Activated CD4-positive, CD25-positive, alpha-beta regulatory T cell (primary cell): ENCODE measurements around the gene ALDH8A1.
"Not testable (repeated sequence)": the region's sequence is repeated elsewhere in the genome, so short reads cannot be mapped to it uniquely, and the experiment has no call there.

Experiments used
- DNase-seq, 4 experiments: peaks; one replicate each; lab custom pipeline; 2025; lab: John Stamatoyannopoulos, UW

Gene ALDH8A1

DNA sequence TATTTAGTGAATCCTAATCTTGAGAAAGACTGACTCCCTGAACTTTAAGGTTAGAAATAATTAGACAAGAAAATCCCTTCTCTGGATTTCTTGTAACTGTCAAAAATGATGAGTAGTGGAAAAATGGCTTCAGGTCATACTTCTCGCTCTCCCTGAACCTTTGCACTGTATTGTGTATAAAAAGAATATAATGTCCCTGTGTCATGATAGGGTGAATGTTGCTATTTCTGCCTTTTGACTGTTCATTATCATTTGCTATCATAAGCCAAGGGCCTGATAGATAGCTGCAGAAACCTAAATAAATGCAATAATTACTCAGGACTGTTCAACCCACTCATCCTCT lies 39.3 kb downstream of the ALDH8A1 start:
- DNase-seq = no peak

DNA sequence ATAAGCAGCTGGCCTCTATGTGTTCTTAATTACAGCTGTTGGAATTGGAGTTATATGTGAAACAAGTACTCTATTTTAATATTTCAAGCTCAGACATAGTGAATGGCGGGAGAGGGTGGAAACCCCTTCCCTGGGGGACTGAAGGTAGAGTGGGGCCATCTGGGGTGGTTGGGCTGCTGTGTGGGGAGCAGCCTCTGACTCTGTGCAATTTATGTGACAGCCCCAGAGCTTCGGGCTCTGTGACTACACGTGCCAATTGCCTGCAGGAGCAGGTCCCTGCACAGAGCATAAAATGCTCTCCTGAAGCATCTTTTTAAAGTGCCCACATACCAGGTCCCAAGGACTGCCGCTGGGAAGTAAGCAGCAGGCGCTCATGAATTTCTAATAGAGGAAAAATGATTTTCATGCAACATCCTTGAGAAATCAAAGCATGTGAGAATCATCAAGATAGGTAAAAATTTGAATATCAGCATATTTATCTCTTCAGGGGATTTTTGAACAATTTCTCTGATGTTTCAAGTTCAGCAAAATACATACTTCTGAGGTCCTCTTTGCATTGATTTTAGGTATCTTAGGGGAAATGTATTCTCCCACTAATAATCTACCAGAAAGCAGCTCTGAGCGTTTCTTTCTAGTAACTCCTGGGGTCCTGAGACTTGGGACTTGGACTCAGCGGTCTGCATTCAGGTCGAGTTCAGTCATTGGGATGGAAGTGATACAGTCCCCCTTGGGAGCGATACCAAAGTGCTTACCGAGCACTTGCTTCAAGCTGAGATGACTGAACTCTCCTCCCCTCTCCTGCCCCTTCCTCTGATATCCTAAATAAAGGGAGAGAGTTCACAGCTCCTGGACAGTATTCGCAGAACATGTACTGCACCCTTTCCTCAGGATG lies 40.0 kb downstream of the ALDH8A1 start:
- DNase-seq = no peak

DNA sequence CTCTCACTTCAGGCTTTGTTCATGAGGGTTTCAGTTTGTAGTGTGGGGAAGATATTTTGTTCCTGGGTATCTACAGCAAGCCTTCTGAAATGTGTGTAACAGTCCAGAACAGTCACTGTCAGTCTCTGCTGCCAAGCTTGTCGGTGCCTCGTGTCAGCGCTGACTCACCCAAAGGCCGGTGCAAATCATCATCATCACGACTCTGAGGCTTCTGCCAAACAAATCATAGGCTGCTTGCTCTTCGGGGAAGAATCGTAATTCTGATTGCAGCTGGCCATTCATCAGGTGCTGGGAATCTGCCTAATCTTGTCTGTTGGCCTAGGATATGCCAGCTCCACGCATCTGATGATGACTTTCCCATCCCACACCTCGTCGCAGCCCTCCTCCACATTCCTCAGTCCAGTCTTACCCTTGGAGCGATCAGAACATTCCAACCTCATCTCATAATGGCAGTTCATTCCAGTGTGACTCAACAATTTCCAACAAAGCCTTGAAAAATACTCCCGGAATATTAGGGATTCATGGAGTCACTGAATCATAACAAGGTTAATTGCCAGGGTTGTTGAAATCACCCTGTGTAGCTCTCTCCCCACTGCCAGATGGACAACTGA lies 40.9 kb downstream of the ALDH8A1 start:
- no peak for DNase-seq

DNA sequence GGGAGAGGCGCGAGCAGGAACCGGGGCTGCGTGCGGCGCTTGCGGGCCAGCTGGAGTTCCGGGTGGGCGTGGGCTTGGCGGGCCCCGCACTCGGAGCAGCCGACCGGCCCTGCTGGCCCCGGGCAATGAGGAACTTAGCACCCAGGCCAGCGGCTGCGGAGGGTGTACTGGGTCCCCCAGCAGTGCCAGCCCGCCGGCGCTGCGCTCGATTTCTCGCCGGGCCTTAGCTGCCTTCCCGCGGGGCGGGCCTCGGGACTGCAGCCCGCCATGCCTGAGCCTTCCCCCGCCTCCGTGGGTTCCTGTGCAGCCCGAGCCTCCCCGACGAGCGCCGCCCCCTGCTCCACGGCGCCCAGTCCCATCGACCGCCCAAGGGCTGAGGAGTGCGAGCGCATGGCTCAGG lies 45.2 kb downstream of the ALDH8A1 start:
- DNase-seq = not testable (repeated sequence)

DNA sequence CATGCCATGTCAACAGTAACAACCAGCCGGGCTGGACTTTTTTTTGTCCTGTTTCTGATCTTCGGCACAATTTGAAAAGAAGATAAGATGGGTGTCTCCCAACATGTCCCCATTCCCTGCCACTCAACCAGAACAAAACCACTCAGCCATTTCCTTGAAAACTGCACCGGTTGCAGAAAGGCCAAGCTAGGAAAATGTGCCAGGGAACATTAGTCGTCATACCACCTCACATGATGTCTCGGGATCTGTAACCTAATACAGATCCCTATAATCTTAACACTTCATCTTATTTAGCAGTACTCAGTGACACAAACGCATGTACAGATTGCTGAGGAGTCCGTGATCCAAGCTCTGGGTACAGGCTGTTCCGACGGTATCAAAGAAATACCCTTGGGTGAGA lies 46.5 kb downstream of the ALDH8A1 start:
- no peak for DNase-seq

DNA sequence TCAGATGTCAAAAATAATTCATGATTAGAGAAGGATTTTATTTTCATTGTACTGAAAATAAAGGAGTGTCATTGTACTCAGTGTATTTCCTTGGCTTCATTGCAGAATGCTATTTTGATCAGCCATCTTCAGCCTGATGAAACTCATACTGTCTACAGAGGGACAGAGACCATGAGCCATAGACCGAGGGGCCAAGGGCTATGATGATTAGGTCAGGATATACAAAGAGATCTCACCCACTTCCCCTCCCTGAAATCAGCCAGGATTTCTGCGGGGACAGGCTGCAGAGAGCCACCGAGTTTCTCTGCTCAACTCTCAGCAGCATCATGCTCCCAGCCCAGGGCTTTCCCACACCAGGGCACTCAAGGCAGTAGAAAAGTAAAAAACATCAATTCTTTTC lies 47.0 kb downstream of the ALDH8A1 start:
- no peak for DNase-seq

DNA sequence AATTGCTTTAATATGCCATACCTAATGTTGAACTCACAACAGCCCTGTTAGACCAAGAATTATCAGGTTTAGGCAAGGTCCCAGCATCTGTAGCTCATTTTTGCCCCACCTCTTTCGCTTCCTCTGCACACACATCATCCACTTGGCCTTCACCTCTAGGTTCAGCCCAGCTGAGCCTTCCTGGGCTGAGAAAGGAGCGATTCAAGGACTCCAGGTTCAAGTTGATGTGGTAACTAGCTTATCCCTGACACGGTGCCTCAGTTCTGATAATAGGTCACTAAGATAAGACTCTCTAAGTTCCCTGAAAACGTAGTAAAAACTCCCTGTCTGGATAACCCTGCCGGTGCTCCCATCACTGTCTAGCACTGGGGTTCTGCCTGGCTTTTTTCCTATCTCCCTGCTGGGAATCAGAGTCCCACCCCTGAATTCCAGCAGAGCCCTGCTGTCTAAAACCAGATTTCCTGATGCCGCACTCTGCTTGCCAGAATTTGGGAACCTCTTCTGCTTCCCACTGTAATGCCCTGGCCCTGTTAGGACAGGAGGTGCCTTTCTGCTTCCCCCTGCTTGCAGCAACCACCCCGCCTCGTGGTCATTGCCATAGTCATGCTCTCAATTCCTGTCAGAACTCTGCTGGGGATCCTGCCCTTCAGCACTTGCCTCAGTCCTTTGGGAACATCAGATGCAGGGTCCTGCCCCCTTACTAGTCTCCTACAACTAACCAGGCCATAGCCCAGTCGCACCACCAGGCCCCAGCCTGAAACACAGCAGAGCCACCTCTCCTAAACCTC lies 47.6 kb downstream of the ALDH8A1 start:
- DNase-seq = no peak

DNA sequence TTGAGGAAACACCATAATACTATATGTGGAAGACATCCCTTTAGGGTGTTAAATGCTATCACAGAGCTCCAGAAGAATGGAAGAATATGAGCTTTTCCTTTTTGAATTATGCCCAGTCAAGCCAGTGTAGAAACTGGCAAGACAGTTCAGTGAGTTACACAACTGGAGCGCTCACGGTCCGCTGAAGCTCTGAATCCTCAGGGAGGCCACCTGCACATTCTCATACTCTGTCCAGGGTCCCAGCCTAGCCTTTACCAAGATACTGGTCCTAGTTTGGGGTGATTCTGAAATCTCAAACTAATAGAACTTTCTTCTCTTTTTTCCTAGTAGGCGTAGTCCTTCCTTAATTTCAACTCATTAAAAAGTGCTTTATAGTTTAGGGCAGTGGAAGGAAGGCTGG lies 51.3 kb downstream of the ALDH8A1 start:
- DNase-seq = no peak

DNA sequence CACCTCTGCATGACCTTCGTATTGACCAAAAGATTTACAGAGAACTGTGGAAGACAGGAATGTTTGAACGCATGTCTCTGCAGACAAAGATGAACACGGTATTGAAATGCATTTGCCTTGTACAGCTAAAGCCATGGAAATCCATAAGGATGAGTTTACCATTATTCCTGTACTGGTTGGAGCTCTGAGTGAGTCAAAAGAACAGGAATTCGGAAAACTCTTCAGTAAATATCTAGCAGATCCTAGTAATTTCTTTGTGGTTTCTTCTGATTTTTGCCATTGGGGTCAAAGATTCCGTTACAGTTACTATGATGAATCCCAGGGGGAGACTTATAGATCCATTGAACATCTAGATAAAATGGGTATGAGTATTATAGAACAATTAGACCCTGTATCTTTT lies 51.7 kb downstream of the ALDH8A1 start:
- DNase-seq = not testable (repeated sequence)

DNA sequence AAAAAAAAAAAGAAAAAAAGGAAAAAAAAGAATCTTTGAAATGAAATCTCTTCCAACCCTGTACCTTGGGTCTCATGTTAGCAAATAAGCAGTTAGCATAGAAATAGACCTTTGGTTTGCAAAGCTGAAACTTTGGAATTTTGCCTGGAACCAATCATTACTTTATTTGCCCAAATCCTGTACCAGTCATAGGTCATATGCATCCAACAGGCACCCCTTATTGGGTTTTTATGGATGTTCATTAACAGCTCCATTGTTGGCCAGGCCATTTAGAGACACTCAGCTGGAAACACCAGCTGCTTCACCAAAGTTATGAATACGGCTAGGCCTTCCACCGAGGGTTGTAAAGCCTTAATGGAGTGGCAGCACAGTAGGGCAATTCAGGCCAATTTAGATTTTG lies 53.0 kb downstream of the ALDH8A1 start:
- no peak for DNase-seq

DNA sequence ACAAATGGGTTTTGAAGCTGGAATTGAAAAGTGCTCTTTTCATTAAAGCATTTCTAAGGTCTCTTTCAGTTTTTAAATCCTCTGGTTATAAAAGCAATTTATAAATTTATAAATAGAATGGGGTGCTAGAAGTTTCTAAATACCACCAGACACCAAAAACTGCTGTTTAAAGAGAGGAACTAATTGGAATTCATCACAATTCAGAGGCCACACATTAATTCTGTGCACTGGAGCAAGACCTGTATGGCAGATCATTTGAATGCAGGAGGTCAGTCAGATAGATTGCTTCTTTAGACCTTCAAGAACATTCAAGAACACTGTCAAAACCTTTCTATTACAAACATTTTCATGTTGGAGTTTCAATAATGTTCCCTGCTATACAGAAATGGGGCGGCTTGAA lies 55.1 kb downstream of the ALDH8A1 start:
- no peak for DNase-seq

DNA sequence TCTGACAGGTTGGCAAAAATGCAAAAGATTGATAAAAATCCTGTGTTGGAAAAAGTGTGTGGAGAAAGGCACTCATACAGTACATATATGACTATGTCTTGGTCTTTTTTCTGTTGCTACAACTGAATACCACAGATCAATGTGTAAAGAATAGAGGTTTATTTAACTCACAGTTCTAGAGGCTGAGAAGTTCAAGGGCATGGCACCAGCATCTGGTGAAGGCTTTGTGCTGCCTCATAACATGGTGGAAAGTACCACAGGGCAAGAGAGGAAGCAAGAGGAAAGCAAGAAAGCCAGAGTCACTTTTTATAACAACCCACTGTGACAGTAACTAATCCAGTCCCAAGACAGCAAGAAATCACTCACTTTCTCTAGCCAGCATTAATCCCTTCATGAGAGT lies 57.5 kb downstream of the ALDH8A1 start:
- DNase-seq = no peak

DNA sequence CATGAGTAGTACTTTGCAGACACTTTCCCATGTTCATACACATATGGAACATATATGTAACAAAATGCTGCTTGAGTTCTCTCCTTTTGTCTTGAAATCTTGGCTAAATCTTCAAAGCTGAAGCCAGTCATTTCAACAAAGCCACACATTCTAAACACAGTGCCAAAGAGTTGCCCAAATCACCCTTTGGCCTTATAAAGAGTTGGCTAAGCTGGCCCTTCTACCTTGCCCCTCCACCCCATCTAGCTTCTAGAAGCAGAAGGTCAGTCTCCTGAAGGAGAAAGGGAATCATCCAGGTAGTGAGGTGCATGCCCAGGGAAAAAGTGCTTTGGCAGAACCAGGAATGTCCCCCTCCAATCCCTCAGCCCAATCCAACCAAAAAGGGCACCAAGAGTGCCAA lies 58.3 kb downstream of the ALDH8A1 start:
- DNase-seq = no peak

DNA sequence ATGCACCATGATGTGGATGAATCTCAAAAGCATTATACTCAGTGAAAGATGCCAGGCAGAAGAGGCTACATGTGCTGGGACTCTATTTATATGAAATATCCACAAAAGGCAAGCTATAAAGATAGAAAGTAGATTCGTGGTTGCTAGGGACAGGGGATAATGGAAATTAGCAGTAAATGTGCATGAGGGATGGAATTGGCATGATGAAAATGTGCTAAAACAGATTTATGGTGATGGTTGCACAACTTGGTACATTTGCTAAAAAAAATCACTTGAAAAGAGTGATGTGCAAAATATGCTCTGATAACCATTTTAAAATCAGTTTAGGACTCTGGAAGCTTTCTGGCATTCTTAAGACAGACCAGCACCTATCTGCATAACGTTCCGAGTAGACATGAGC lies 61.6 kb downstream of the ALDH8A1 start:
- DNase-seq = no peak

DNA sequence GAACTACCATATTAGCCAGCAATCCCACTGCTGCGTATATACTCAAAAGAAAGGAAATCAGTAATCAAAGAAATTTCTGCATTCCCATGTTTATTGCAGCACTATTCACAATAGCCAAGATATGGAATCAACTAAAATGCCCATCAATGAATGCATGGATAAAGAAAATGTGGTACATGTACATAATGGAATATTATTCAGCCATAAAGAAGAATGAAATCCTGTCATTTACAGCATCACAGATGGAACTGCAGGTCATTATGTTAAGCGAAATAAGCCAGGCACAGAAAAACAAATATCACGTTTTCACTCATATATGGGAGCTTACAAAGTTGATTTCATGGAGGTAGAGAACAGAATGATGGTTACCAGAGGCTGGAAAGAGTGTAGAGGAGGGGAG lies 65.1 kb downstream of the ALDH8A1 start:
- DNase-seq = no peak

DNA sequence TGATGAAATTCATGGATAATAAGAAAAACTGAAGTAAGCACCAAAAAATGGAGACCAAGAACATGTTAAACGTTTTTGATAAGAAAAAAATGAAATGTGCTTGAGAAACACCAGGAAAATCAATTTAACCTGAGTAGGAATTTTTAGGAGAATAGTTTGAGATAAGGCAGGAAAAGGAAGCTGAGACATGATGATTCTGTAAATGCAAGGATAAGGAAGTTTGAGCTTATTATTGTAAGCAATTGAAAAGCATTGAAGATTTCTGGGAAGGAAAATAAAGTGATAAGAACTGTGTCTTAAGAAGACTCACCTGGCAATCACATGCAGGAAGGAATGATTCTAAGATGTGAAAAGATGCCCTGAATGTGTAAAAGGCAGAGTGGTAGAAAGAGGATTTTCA lies 66.6 kb downstream of the ALDH8A1 start:
- no peak for DNase-seq

DNA sequence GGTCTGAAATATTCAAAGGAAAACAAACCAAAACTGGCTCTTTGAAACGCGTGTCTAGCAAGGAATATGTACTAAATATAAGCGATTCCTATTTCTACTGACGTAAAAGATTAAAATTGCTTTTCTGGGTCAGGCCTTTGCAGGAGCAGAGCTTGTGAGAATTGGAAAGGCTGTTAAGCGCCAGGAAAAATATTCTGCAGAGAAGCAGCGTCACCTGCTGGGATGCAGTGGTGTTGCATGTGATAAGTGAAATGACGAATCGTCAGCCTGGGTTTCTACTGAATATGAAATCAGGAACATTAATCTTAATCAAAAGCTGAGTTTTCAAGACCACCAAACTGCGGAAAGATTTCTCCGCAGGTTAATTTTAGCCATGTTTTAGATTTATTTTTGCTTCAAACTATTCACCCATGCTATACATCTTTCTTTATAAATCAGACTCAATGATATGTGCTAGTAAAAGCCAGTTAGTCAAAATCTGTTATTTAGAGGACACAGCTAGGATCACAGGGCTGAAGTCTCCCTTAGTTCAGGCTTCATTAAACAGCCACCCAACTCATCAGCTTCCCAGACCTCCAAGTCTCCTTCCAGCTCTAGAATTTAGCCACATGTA lies 67.4 kb downstream of the ALDH8A1 start:
- DNase-seq = peak in 1 of 4 experiments; percentile 19

DNA sequence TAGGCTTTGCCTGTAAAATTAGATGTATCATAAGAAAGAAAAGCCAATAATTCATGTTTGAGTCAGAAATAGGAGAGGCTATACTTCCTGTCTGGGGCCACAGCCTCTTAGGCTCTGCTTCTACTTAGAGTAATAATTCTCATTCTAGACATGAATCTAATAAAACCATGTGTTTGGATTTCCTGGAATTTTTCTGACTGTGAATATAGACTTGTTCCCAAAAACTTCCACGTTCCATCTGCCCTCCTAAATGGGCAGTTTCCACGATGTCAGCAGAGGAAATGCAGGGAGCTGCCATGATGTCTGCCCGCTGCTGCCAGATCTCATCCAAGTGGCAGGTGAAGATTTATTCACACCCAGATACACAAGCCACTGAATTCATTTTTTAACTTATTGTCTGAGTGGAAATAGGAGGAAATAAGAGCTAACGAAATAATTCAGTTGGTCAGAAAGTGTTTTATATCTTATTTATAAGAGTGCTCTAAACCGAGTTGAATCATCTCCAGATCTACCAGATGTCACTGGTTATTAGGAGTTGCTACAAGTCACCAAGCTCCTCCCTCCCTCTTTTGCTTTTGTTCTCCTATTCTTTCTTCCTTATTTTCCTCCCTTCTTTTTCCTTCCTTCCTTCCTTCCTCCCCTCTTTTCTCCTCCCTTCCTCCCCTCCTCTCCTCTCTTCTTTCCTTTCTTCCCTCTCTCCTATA lies 69.3 kb downstream of the ALDH8A1 start:
- DNase-seq = no peak

DNA sequence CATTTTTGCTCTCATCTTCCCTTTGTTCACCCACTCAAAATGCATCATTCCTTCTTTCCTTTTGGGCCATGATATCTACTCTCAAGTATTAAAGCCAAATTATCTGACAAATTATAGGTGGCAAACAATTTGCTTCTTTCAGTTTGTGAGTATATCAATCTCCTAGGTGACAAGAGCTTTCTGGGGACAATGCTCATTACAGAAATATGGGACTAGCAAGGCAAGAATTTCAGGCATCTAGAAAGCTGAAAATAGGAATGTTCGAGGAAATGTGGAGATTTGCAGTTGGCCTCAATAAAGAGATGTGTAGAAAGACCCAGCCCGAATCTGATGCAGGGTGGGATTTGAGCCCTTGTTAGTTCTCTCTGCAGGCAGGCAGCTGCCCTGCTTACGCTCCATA lies 71.8 kb downstream of the ALDH8A1 start:
- no peak for DNase-seq

DNA sequence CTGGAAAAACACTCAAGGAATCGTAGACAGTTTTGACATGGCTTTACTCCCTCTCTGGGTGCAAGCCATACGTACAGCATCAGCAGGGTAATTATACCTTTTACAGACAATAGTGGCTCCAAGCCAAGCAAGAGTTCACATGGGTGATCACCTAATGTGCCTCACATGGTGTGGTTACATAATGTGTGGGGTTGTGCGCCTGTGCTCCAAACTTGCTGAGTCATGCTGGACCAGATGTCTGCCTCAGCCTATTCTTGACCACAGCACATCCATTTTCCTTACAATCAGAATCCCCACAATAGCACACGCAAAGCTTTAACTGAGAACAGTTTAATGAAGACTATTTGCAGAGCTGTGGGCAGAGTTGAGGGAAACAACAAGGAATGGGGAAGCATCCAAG lies 74.5 kb downstream of the ALDH8A1 start:
- no peak for DNase-seq

DNA sequence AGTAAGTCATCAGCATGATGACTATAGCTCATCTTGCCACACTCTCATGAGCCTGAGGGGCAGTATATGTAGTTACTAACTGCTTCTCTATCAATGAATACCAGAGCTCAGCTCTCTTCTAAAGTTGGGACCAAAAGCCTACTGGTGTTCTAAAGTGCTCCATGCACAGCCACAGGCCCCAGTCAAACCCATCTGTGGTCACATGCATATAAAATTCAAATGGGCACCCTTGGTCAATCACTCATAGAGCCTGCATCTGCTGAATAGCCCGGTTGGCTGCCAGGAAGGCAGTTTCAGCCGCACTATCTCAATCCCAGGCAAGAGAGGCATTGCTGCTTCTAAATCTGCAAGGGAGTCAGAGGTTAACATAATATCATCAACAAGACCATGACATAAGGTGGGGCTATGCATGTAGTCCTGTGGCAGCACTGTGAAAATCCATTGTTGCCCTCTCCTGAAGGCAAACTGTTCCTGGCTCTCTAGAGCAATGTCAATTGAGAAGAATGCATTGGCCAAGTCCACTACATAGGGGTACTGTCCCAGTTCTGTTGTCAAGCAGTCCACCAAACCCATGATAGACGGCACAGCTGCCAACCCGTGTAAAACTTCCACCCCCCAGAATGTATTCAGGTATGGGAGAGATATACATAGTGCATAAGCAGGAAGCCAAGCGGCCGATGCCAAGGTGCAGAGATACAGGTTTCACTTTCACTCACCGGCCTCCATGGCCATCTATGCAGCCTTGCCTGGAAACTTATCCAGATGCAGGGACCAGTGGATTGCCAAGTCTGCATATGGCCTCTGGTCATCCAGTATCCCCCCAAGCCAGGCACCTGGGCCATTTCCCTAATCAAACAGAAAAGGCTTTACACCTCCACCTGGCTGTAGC lies 76.2 kb downstream of the ALDH8A1 start:
- no peak for DNase-seq
